Stimulated activated CD8-positive, alpha-beta memory T cell treated with anti-CD3 and anti-CD28 coated beads, Interleukin-15, amount 100 ng/mL, for 1 hour (primary cell): Measurements from ENCODE around the gene ZNF688.
"Not testable (repeated sequence)": the region's sequence is repeated elsewhere in the genome, so short reads cannot be mapped to it uniquely, and the experiment has no call there.

Source experiments
- DNase-seq: peaks from one replicate; pipeline ENCODE4 v3.0.0-alpha.2; 2020; ENCODE audit warnings: low read depth

The ZNF688 gene

GRCh38 chr16:30557707-30557956 lies 13.9 kb downstream of the ZNF688 start:
- no peak for DNase-seq

GRCh38 chr16:30556125-30556473 lies 15.4 kb downstream of the ZNF688 start:
- no peak for DNase-seq

GRCh38 chr16:30555315-30556124 lies 16.0 kb downstream of the ZNF688 start:
- DNase-seq = no peak

- DNase-seq = no peak
Measured at GRCh38 chr16:30554557-30555314, 16.8 kb downstream of the ZNF688 start.

DNA sequence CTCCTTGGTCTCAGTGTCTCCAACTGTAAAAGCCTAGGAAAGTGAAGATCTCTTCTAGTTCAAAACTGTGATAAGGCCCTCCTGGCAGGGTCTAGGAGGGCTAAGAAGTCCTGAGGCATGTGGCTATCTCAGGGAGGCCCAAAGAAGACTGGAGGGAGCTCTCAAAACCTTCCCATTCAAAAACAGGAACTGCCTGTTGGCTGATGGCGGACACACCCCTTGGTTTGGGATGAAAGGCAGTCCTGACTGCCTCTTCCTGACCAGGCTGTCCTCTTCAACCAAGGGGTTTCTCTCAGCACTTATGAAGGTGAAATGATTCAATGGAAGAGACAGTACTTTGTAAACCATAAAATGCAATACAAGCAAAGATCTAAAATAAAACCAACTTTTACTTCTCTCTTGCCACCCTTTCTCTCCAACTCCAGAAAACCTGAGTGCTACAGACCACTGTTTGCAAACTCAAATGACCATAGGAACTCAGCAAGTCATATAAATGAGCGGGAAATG lies 18.1 kb downstream of the ZNF688 start:
- DNase-seq = no peak

GRCh38 chr16:30552956-30553355 lies 18.6 kb downstream of the ZNF688 start:
- DNase-seq = no peak

- DNase-seq = no peak
Measured at GRCh38 chr16:30551781-30552180, 19.7 kb downstream of the ZNF688 start.

DNA sequence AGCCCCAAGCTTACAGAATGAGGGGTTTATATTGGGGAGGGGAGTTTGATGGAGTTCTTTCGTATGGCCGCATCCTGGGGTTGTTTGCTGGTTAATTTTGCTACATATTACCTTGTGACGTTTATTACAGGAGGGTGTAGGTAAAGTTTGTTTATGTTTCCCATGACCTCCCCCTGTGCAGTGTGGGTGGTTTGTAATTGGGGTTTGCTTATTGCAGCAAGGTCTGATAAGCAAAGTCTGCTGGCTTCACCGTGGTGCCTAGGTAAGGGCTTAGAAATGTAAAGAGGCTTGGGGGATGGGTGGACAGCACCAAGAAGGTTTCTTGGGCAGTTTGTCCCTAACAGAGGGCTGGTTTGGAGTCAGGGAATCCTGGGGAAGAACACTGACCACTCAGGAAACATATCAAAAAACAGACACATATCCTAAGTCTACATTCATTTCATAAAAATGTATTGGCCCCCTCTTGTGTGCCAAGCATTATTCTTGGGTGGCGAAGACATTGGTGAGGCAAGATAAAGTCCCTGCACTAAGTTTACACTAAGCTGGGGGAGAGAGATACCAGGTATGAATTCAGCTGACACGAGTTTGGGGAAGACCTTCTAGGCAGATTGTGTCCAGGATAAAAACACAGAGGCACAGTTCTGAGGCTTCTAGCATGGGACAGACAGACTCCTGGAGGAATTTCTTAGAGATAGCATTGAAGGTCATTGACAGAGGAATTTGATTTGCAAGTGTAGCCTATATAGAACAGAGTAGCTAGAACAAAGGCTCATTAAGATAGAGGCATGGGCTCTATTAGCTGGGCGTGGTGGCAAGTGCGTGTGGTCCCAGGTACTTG lies 22.9 kb downstream of the ZNF688 start:
- no peak for DNase-seq

GRCh38 chr16:30546115-30546514 lies 25.4 kb downstream of the ZNF688 start:
- DNase-seq = no peak

DNA sequence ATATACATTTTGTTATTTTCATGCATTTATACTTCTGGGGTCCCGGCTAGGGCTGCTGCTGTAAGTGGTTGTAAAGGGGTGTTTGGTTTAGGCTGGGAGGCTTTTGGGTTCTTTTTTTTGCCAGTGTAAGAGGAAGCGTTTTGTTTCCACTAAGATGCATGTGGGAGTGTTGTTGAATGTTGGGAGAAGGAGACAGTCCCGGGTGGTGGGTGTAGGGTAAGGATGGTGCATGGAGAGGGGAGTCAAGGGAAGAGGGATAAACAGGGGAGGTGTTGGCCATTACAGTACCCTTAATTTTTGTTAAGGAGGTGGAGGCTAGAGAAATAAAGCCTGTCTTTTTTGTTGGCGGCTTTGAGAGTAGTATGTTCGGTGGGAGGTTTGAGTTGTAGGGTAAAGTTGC lies 28.4 kb downstream of the ZNF688 start:
- DNase-seq = no peak

- DNase-seq = no peak
Measured at GRCh38 chr16:30541502-30542329, 29.8 kb downstream of the ZNF688 start.

- not testable (repeated sequence) for DNase-seq
Measured at GRCh38 chr16:30540916-30541464, 30.5 kb downstream of the ZNF688 start.

DNA sequence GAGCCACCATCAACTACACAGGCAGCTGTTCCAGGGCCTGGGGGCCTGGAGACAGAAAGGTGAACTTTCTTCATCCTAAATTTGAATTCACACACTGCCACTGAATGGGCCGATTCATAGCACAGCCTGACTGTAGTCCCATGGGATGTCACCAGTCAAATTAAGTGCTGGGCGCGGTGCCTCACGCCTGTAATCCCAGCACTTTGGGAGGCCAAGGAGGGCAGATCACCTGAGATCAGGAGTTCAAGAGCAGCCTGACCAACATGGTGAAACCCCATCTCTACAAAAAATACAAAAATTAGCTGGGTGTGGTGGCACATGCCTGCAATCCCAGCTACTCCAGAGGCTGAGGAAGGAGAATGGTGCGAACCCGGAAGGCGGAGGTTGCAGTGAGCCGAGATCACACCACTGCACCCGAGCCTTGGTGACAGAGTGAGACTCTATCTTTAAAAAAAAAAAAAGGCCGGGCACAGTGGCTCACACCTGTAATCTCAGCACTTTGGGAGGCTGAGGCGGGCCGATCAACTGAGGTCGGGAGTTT lies 31.5 kb downstream of the ZNF688 start:
- DNase-seq = not testable (repeated sequence)

DNA sequence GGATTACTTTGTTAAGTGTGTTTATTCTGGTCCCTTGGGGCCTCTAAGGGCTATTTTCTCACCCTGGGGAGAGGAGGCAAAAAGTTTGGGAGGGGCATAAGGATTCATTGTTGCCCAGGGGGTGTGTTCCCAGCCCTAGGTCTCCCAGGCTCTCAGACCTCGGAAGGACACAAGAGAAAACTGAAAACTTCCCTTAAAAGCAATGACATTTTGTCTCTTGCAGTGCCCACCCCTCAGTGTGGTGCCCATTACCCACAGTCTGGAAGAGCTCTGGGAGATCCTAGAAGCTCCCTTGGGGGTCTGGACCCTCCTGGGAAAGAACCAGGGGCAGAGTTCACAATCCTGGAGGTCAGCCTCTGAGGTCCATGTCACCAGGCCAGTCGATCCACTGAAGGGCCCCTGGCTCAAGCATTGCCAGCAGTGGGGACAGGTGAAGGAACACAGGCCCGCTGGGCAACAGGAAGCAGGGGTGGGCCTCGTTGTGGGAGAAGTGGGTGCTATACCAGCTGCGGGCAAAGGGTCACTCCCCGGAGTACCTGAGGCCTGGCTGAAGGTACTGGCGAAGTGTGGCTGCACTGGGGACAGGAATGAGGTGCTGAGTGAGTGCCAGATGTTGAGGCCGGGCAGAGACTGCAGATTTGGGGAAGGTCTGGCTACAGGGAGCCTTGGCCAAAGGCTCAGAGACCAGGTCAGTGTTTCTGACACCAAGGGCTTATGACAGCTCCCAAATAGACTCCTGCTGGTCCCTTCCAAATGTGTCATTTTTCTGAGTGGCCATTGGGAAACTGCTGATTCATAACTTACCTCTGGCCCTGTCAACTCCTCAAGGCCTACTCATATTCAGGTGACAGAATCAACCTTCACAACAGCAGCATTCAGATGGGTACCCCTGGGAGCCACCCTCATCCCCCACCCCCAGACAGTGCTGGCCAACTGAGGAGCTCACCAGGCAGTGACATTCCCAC lies 32.2 kb downstream of the ZNF688 start:
- DNase-seq = no peak

GRCh38 chr16:30536391-30537024 lies 35.0 kb downstream of the ZNF688 start:
- DNase-seq = not testable (repeated sequence)

- DNase-seq = no peak
Measured at GRCh38 chr16:30535777-30536190, 35.7 kb downstream of the ZNF688 start.

- DNase-seq = no peak
Measured at GRCh38 chr16:30535106-30535776, 36.3 kb downstream of the ZNF688 start.

DNA sequence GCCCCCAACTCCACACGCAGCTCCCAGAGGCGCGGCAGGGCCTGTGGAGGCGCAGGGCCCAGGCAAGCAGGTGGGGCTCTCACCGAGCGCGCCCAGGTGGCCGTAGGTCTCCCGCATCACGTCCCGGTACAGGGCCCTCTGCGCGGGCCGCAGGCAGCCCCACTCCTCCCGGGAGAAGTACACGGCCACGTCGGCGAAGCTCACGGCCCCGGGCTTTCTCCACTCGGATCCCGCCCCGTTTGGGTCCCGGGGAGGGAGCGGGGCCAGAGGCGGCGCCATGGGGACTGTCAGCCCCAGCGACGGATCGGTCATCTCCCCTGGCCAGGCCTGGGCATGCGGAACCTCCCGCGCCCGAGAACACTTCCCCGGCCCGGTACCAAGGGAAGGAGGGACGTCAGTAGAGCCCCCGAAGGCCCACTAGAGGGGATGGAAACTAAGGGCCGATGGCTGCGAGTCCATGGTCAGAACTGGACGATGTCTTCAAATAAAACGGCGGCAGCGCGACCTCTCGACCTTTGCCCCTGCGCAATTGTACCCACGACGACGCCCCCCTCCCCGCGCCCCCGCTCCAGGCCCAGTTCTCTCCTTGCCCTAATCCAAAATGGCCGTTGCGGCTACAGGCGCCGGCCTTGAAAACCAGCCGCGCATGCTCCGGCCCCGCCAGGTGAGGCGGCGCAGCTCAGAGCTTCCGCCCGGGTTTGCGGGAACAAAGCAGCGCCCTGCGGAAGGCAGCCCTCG lies 37.0 kb downstream of the ZNF688 start, which contains the start of gene ZNF747:
Gene ZNF747 (minus strand): TSS at position 491 of the 738 bp plus-strand sequence. CDS start 179 bp downstream, at position 312.
- DNase-seq = peak; percentile 84
